Measurements from ENCODE around the gene ZNF367. TPM values are rescaled to one million over a fixed set of nuclear protein-coding genes. Genes with fewer than 3 reads are reported as not detected.

ZNF367 gene
- total RNA-seq, 5 donors from 2014 or later (not counting 1 experiment from before 2014, with no cell fraction given), result 3.7 to 6.2 (median 5.8) TPM

DNA sequence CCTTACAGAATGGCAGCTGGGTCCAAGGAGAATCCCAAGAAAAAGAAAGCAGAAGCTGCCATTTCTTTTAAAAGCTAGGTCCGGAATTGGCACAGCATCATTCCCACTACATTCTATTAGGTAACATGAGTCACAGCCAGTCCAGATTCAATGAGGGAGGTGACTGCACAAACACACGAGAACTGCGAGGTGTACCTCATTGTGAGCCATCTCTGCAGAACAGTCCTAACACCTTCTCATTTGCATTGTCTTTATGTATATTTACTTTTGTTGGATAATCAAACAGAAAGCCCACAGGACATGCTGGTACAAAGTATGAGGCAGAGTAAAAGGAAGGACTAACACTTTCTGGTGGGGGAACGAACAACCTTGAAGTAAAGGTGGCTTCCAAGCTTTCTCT is 17.2 kb upstream of the ZNF367 start:
- Histone ChIP-seq H3K9me3 (no peaks in the 10 kb centered on the region), H3K4me1 (ENCODE audit: control insufficient read depth in 1 of 2, extremely low read depth in 1 of 2, insufficient read depth in 2 of 2, low read length in 2 of 2) (peaks cover 0 to 7% of the 10 kb centered on the region in 2 experiments), H3K27me3 (replicated peaks in 1 of 2; ENCODE audit: control insufficient read depth in 2 of 2, extremely low read depth in 1 of 2, insufficient read depth in 2 of 2, low read length in 1 of 2) (peaks cover 0 to 2% of the 10 kb centered on the region in 2 experiments), H3K27ac (ENCODE audit: low read length) (no peak overlapping the region), H3K36me3 (ENCODE audit: control insufficient read depth in 2 of 2, extremely low read depth in 1 of 2, insufficient read depth in 1 of 2, low read length in 1 of 2) (no peaks in the 10 kb centered on the region), H3K4me3 (ENCODE audit: control insufficient read depth in 1 of 2, extremely low read depth in 1 of 2, low read length in 1 of 2) (no peak overlapping the region)
- ChIA-PET CTCF (no interaction called here), POLR2A (interaction anchor here in 1 of 2 donors (0.7 kb wide), 1 partner anchor 104 kb away, joined by 4 read pairs; no protein-coding TSS in a partner anchor)
- H3K4me3 Mint-ChIP-seq, result no peak overlapping the region
- no peaks in the 10 kb centered on the region for H3K9me3 Mint-ChIP-seq
- DNase-seq (no peak), ATAC-seq (replicated peaks in 1 of 4) (no peak)
- WGBS (ENCODE audit: insufficient coverage), result 82% methylated on average over 1 of the region's 4 CpGs
- peaks cover 0 to 3% of the 10 kb centered on the region in 2 donors for H3K27me3 Mint-ChIP-seq
- no peaks in the 10 kb centered on the region for H3K36me3 Mint-ChIP-seq
- H3K27ac Mint-ChIP-seq, result no peak overlapping the region
- no peaks in the 10 kb centered on the region for H3K4me1 Mint-ChIP-seq

DNA sequence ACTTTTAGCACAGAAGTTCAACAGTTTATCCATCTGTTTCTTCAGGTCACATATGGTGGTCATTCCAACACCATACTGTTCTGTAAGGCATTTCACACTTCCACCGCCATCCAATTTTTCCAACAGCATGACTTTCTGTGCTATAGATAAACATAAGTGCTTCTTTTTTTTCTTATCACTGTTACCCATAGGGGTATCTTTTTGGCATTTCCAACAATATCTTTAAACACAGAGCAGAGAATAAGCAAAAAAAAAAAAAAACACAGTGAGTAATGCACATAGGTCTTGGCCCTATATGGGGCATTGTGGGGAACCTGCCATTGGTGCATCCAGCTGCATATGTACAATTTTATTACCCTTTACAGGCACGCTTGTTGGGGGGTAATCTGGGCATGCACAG is 12.2 kb upstream of the ZNF367 start:
- Histone ChIP-seq H3K27me3 (replicated peaks in 1 of 2; ENCODE audit: control insufficient read depth in 2 of 2, extremely low read depth in 1 of 2, insufficient read depth in 2 of 2, low read length in 1 of 2) (peaks cover 0 to 2% of the 10 kb centered on the region in 2 experiments), H3K36me3 (ENCODE audit: control insufficient read depth in 2 of 2, extremely low read depth in 1 of 2, insufficient read depth in 1 of 2, low read length in 1 of 2) (no peaks in the 10 kb centered on the region), H3K4me1 (ENCODE audit: control insufficient read depth in 1 of 2, extremely low read depth in 1 of 2, insufficient read depth in 2 of 2, low read length in 2 of 2) (peaks cover 0 to 5% of the 10 kb centered on the region in 2 experiments), H3K9me3 (no peaks in the 10 kb centered on the region), H3K4me3 (ENCODE audit: control insufficient read depth in 1 of 2, extremely low read depth in 1 of 2, low read length in 1 of 2) (no peak overlapping the region), H3K27ac (ENCODE audit: low read length) (no peak overlapping the region)
- ChIA-PET POLR2A (no interaction called here), CTCF (no interaction called here)
- H3K4me3 Mint-ChIP-seq, result no peak overlapping the region
- DNase-seq (no peak), ATAC-seq (replicated peaks in 1 of 4) (no peak)
- no peaks in the 10 kb centered on the region for H3K36me3 Mint-ChIP-seq
- H3K27me3 Mint-ChIP-seq, result peaks cover 0 to 3% of the 10 kb centered on the region in 2 donors
- WGBS (ENCODE audit: insufficient coverage), result no CpG with 5 or more reads among the region's 2 CpGs
- H3K9me3 Mint-ChIP-seq, result no peaks in the 10 kb centered on the region
- H3K27ac Mint-ChIP-seq, result no peak overlapping the region
- H3K4me1 Mint-ChIP-seq, result peaks cover 0 to 7% (median 7%) of the 10 kb centered on the region in 3 donors

DNA sequence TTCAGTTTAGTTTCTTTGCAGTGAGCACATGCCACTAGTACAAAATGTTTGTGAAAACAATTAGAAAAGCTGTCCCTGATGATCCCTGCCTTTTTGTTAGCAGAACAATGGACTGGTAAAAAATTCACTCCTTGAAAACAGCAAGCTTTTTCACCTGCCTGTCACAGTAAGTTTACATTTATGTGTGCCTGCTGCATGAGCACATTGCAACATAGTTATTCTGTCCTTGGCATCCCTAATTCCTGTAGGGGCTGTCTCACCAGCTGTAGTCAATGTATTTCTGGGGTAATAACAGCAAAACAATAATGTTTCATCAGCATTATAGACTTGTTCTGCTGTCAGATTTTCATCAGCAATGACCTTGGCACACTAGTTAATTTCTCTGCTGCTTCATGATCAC is 11.6 kb upstream of the ZNF367 start:
- Histone ChIP-seq H3K9me3 (no peaks in the 10 kb centered on the region), H3K4me1 (ENCODE audit: control insufficient read depth in 1 of 2, extremely low read depth in 1 of 2, insufficient read depth in 2 of 2, low read length in 2 of 2) (peaks cover 0 to 10% of the 10 kb centered on the region in 2 experiments), H3K36me3 (ENCODE audit: control insufficient read depth in 2 of 2, extremely low read depth in 1 of 2, insufficient read depth in 1 of 2, low read length in 1 of 2) (no peaks in the 10 kb centered on the region), H3K27ac (ENCODE audit: low read length) (no peak overlapping the region), H3K4me3 (ENCODE audit: control insufficient read depth in 1 of 2, extremely low read depth in 1 of 2, low read length in 1 of 2) (no peak overlapping the region), H3K27me3 (replicated peaks in 1 of 2; ENCODE audit: control insufficient read depth in 2 of 2, extremely low read depth in 1 of 2, insufficient read depth in 2 of 2, low read length in 1 of 2) (peaks cover 0 to 2% of the 10 kb centered on the region in 2 experiments)
- H3K9me3 Mint-ChIP-seq, result no peaks in the 10 kb centered on the region
- H3K36me3 Mint-ChIP-seq, result no peaks in the 10 kb centered on the region
- H3K4me1 Mint-ChIP-seq, result peaks cover 0 to 8% (median 8%) of the 10 kb centered on the region in 3 donors
- no peak overlapping the region for H3K4me3 Mint-ChIP-seq
- ChIA-PET POLR2A (no interaction called here), CTCF (interaction anchor here (0.5 to 0.7 kb wide), 2 partner anchors 121 to 332 kb away, joined by 3 read pairs; no protein-coding TSS in a partner anchor)
- DNase-seq, result no peak
- H3K27me3 Mint-ChIP-seq, result peaks cover 0 to 3% of the 10 kb centered on the region in 2 donors
- H3K27ac Mint-ChIP-seq, result no peak overlapping the region
- no peak for ATAC-seq (replicated peaks in 1 of 4)

DNA sequence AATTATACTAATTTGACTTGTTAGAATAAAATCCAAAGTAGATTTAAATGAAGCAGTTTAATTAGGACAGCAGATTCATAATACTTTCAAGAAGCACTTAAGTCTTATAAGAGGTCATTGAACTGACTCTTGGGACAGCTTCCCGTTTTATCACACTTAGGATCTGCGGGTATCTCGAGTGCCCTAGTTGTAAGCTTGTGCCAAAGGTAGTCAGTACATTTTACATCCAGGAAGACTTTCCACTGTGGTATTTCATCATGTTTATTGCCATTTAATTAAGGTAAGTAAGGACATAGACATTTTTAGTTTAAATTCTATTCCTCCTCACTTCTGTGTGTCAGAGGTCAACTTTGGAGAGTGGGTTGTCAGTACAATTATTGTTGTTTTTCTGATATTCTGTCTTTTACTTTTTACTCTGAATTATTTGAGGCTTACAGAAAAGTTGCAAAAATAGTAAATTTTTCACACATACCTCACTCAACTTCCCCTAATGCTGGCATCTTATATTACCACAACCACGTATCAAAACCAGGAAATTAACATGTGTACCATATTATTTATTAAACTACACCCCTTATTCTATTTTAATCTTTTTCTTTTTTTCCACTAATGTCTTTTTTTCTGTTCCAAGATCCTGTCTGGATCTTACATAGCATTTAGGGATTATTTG is 7.5 kb upstream of the ZNF367 start:
- Histone ChIP-seq H3K36me3 (ENCODE audit: control insufficient read depth in 2 of 2, extremely low read depth in 1 of 2, insufficient read depth in 1 of 2, low read length in 1 of 2) (no peaks in the 10 kb centered on the region), H3K4me1 (ENCODE audit: control insufficient read depth in 1 of 2, extremely low read depth in 1 of 2, insufficient read depth in 2 of 2, low read length in 2 of 2) (peaks cover 0 to 11% of the 10 kb centered on the region in 2 experiments), H3K27me3 (replicated peaks in 1 of 2; ENCODE audit: control insufficient read depth in 2 of 2, extremely low read depth in 1 of 2, insufficient read depth in 2 of 2, low read length in 1 of 2) (no peaks in the 10 kb centered on the region), H3K27ac (ENCODE audit: low read length) (peak overlapping the region; percentile 38), H3K4me3 (ENCODE audit: control insufficient read depth in 1 of 2, extremely low read depth in 1 of 2, low read length in 1 of 2) (no peak overlapping the region), H3K9me3 (no peaks in the 10 kb centered on the region)
- DNase-seq, result peak in 1 of 35 experiments; percentile 45
- Mint-ChIP-seq H3K36me3 (no peaks in the 10 kb centered on the region), H3K27me3 (no peaks in the 10 kb centered on the region), H3K9me3 (no peaks in the 10 kb centered on the region), H3K27ac (peak overlapping the region; percentile 67 to 69), H3K4me1 (peaks cover 0 to 15% (median 13%) of the 10 kb centered on the region in 3 donors), H3K4me3 (no peak overlapping the region)
- POLR2A ChIA-PET, result no interaction called here
- peak in 1 of 4 experiments; percentile 43 for ATAC-seq (replicated peaks in 1 of 4)
- 58% methylated on average over 2 of the region's 4 CpGs for WGBS (ENCODE audit: insufficient coverage)
- CTCF ChIA-PET, result no interaction called here

DNA sequence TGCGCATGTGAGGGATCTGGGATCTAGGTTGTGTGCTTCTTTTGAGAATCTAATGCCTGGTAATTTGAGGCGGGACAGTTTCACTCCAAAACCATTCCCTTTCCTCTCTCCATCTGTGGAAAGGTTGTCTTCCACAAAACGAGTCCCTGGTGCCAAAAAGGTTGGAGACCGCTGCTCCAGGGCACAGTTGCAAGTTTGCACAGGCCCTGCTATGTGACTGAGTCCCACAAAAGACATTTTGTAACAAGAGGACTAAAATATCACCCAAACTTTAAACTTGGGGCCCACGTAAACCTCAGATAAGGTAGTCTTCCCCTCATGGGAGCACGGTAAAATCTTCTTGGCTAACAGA is 5.8 kb upstream of the ZNF367 start:
- Histone ChIP-seq H3K4me3 (ENCODE audit: control insufficient read depth in 1 of 2, extremely low read depth in 1 of 2, low read length in 1 of 2) (no peak overlapping the region), H3K4me1 (ENCODE audit: control insufficient read depth in 1 of 2, extremely low read depth in 1 of 2, insufficient read depth in 2 of 2, low read length in 2 of 2) (peaks cover 0 to 17% of the 10 kb centered on the region in 2 experiments), H3K27me3 (replicated peaks in 1 of 2; ENCODE audit: control insufficient read depth in 2 of 2, extremely low read depth in 1 of 2, insufficient read depth in 2 of 2, low read length in 1 of 2) (no peaks in the 10 kb centered on the region), H3K27ac (ENCODE audit: low read length) (no peak overlapping the region), H3K9me3 (no peaks in the 10 kb centered on the region), H3K36me3 (ENCODE audit: control insufficient read depth in 2 of 2, extremely low read depth in 1 of 2, insufficient read depth in 1 of 2, low read length in 1 of 2) (no peaks in the 10 kb centered on the region)
- H3K27me3 Mint-ChIP-seq, result no peaks in the 10 kb centered on the region
- no peak for DNase-seq
- no peaks in the 10 kb centered on the region for H3K9me3 Mint-ChIP-seq
- CTCF ChIA-PET, result no interaction called here
- peaks cover 9 to 29% (median 26%) of the 10 kb centered on the region in 3 donors for H3K4me1 Mint-ChIP-seq
- no peak overlapping the region for H3K27ac Mint-ChIP-seq
- no peak for ATAC-seq (replicated peaks in 1 of 4)
- POLR2A ChIA-PET, result no interaction called here
- WGBS (ENCODE audit: insufficient coverage), result 92% methylated on average over 2 of the region's 6 CpGs
- H3K4me3 Mint-ChIP-seq, result no peak overlapping the region
- no peaks in the 10 kb centered on the region for H3K36me3 Mint-ChIP-seq

DNA sequence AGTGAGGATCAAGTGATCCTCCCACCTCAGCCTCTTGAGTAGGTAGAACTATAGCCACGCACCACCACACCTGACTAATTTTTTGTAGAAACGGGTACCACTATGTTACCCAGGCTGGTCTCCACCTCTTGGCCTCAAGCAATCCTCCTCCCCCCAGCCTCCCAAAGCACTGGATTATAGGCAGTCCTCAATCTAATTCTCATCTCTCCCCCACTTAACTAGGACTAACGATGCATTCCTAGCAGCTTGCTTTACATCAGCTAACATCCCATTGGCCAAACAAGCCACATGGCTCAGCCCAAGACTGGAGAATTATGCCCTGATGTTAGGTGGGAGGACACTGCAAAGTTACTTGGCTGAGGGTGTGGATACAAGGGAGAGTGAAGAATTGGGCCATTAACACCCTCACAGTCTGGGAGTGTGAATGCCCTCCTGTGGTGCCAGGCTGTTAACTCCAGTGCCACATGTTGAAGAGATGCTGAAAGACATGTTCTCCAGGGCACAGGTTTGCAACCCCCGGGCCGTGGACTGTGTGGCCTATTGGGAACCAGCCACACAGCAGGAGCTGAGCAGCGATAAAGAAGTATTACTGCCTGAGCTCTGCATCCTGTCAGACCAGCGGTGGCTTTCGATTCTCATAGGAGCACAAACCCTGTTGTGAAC is 5.3 kb upstream of the ZNF367 start:
- Histone ChIP-seq H3K36me3 (ENCODE audit: control insufficient read depth in 2 of 2, extremely low read depth in 1 of 2, insufficient read depth in 1 of 2, low read length in 1 of 2) (no peaks in the 10 kb centered on the region), H3K4me1 (ENCODE audit: control insufficient read depth in 1 of 2, extremely low read depth in 1 of 2, insufficient read depth in 2 of 2, low read length in 2 of 2) (peaks cover 0 to 17% of the 10 kb centered on the region in 2 experiments), H3K4me3 (ENCODE audit: control insufficient read depth in 1 of 2, extremely low read depth in 1 of 2, low read length in 1 of 2) (no peak overlapping the region), H3K27ac (ENCODE audit: low read length) (no peak overlapping the region), H3K9me3 (no peaks in the 10 kb centered on the region), H3K27me3 (replicated peaks in 1 of 2; ENCODE audit: control insufficient read depth in 2 of 2, extremely low read depth in 1 of 2, insufficient read depth in 2 of 2, low read length in 1 of 2) (no peaks in the 10 kb centered on the region)
- Mint-ChIP-seq H3K4me3 (no peak overlapping the region), H3K36me3 (no peaks in the 10 kb centered on the region), H3K9me3 (no peaks in the 10 kb centered on the region), H3K27ac (no peak overlapping the region), H3K4me1 (peaks cover 9 to 29% (median 26%) of the 10 kb centered on the region in 3 donors), H3K27me3 (no peaks in the 10 kb centered on the region)
- ChIA-PET POLR2A (no interaction called here), CTCF (no interaction called here)
- DNase-seq (no peak), ATAC-seq (replicated peaks in 1 of 4) (no peak)
- 100% methylated on average over 2 of the region's 8 CpGs for WGBS (ENCODE audit: insufficient coverage)
